Suppressor macrophage treated with lipopolysaccharide for 1 hour (primary cell): ENCODE data around the gene TBC1D5.
A peak's percentile ranks its signal among the peaks of the same experiment; 100 is the strongest.
"Not testable (repeated sequence)": the region's sequence is repeated elsewhere in the genome, so short reads cannot be mapped to it uniquely, and the experiment has no call there.

Experiments used
- DNase-seq, 3 donors: peaks; one replicate each; pipeline ENCODE4 v3.0.0-alpha.2; 2020 to 2022

The TBC1D5 gene

GRCh38 chr3:17542591-17542990 lies 199.8 kb downstream of the TBC1D5 start:
- DNase-seq = no peak

- no peak for DNase-seq
These were observed 203.0 kb downstream of the TBC1D5 start for GRCh38 chr3:17539436-17539835.

- no peak for DNase-seq
These were observed 207.2 kb downstream of the TBC1D5 start for GRCh38 chr3:17535274-17535673.

- DNase-seq = not testable (repeated sequence)
These were observed 210.0 kb downstream of the TBC1D5 start for GRCh38 chr3:17532446-17532845.

- no peak for DNase-seq
These were observed 212.8 kb downstream of the TBC1D5 start for GRCh38 chr3:17529677-17530076.

GRCh38 chr3:17518189-17519059 lies 224.0 kb downstream of the TBC1D5 start:
- DNase-seq = no peak

- DNase-seq = no peak
These were observed 226.8 kb downstream of the TBC1D5 start for GRCh38 chr3:17515445-17516234.

GRCh38 chr3:17514597-17514996 lies 227.8 kb downstream of the TBC1D5 start:
- DNase-seq = no peak

- no peak for DNase-seq
These were observed 232.2 kb downstream of the TBC1D5 start for GRCh38 chr3:17510265-17510664.

GRCh38 chr3:17508180-17508752 lies 234.2 kb downstream of the TBC1D5 start:
- no peak for DNase-seq

- no peak for DNase-seq
These were observed 235.0 kb downstream of the TBC1D5 start for GRCh38 chr3:17507480-17507879.

GRCh38 chr3:17505856-17506255 lies 236.6 kb downstream of the TBC1D5 start:
- no peak for DNase-seq

- no peak for DNase-seq
These were observed 240.7 kb downstream of the TBC1D5 start for GRCh38 chr3:17501745-17502144.

GRCh38 chr3:17500618-17501017 lies 241.8 kb downstream of the TBC1D5 start:
- DNase-seq = peak; percentile 46 to 82 (median 76)

GRCh38 chr3:17494117-17494809 lies 248.2 kb downstream of the TBC1D5 start:
- no peak for DNase-seq

- no peak for DNase-seq
These were observed 250.8 kb downstream of the TBC1D5 start for GRCh38 chr3:17491601-17492000.

- DNase-seq = not testable (repeated sequence)
These were observed 251.2 kb downstream of the TBC1D5 start for GRCh38 chr3:17491190-17491589.

- DNase-seq = no peak
These were observed 253.3 kb downstream of the TBC1D5 start for GRCh38 chr3:17489139-17489538.

- no peak for DNase-seq
These were observed 261.3 kb downstream of the TBC1D5 start for GRCh38 chr3:17481116-17481515.

- DNase-seq = no peak
These were observed 262.6 kb downstream of the TBC1D5 start for GRCh38 chr3:17479681-17480405.

GRCh38 chr3:17478673-17479072 lies 263.8 kb downstream of the TBC1D5 start:
- peak; percentile 20 to 53 (median 44) for DNase-seq

- DNase-seq = no peak
These were observed 268.7 kb downstream of the TBC1D5 start for GRCh38 chr3:17473761-17474160.
